Measurements from ENCODE around the gene CPNE7.

CPNE7 gene

DNA sequence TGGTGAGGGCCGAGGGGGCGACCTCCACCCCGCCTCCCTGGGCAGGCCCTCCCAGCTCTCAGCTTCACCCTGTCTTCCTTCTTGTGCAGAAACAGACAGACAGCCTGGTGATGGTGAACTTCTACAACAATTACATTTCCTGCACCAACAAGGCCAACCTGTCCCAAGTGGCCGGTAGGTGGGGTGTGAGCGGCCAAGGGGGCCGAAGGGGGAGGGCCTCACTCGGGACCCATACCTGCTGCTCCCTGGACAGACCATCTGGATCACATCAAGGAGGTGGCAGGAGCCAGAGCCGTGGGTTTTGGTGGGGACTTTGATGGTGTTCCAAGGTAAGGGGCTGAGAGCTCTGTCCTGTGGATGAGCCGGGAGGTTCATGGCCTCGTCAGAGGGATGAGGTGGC is 61.8 kb downstream of the CPNE7 start:
- H3K9me3 Mint-ChIP-seq, result peaks cover 0 to 1% of the 10 kb centered on the region in 2 donors
- peaks cover 6 to 16% of the 10 kb centered on the region in 2 donors for H3K4me1 Mint-ChIP-seq
- no peak for DNase-seq
- H3K27me3 Mint-ChIP-seq, result peaks cover 0 to 10% of the 10 kb centered on the region in 2 donors
- H3K36me3 Mint-ChIP-seq, result no peaks in the 10 kb centered on the region
- no peak overlapping the region for H3K27ac Mint-ChIP-seq
- no peak for ATAC-seq (replicated peaks)
- H3K4me3 Mint-ChIP-seq, result no peak overlapping the region

DNA sequence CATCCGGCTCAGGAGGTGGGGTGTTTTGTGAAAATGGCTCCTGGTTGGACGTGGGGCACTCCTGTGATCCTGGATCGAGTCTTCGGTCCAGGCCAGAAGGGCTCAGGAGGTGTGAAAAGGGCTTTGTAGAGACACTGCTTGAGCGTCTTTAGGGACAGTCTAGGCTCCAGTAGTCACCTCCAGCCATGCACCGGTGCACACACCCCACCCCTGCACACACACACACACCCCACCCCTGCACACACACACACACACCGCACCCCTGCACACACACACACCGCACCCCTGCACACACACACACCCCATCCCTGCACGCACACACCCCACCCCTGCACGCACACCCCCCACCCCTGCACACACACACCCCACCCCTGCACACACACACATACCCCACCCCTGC is 62.9 kb downstream of the CPNE7 start:
- Mint-ChIP-seq H3K4me1 (peaks cover 6 to 16% of the 10 kb centered on the region in 2 donors), H3K27ac (no peak overlapping the region), H3K27me3 (peaks cover 0 to 9% of the 10 kb centered on the region in 2 donors), H3K4me3 (no peak overlapping the region), H3K36me3 (peaks cover 2% of the 10 kb centered on the region in 2 donors), H3K9me3 (peaks cover 0 to 1% of the 10 kb centered on the region in 2 donors)
- DNase-seq, result no peak
- no peak for ATAC-seq (replicated peaks)

DNA sequence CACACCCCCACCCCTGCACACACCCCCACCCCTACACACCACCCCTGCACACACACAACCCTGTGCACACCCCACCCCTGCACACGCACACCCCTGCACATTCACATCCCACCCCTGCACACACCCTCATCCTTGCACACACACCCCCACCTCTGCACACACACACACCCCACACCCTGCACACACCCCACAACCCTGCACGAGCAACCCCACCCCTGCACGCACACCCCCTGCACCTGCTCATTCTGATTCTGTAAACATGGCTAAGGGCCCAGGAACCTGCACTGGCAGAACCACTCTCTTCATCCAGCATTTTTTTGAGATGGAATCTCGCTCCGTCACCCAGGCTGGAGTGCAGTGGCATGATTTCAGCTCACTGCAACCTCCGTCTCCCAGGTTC is 63.8 kb downstream of the CPNE7 start:
- DNase-seq, result no peak
- H3K4me1 Mint-ChIP-seq, result peaks cover 6 to 16% of the 10 kb centered on the region in 2 donors
- ATAC-seq (replicated peaks), result no peak
- H3K36me3 Mint-ChIP-seq, result peaks cover 2 to 6% of the 10 kb centered on the region in 2 donors
- no peak overlapping the region for H3K4me3 Mint-ChIP-seq
- peaks cover 0 to 1% of the 10 kb centered on the region in 2 donors for H3K9me3 Mint-ChIP-seq
- peaks cover 0 to 6% of the 10 kb centered on the region in 2 donors for H3K27me3 Mint-ChIP-seq
- H3K27ac Mint-ChIP-seq, result no peak overlapping the region

DNA sequence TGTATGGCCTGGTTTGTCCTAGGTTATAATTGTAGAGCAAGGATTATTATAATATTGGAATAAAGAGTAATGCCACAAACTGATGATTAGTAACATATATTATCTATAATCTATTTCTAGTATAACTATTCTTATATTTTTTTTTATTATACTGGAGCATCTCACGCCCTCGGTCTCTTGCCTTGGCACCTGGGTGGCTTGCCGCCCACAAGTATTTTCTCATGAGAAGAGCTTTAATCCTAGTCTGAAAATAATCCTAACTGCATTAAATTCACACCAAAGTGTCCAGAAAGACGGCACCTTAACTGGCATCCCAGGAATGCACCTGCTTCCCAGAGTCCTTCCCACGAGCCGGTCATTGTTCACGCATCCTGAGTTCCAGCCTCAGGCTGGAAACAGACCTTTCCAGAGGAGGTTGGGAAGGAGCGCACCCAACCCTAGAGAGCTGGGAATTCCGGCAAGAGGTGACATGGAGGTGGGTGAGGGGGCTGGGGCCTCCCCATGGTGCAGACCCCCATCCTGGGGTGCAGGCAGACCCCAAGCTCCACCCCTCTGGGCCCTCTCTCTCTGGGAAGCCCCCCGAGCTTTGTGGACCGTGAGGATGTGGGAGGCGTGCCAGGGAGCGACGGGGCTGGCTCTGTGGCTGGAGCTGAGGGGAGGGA is 66.0 kb downstream of the CPNE7 start:
- DNase-seq, result no peak
- no peaks in the 10 kb centered on the region for H3K27me3 Mint-ChIP-seq
- no peak for ATAC-seq (replicated peaks)
- H3K36me3 Mint-ChIP-seq, result peaks cover 16 to 21% of the 10 kb centered on the region in 2 donors
- peak overlapping the region in 1 of 2 donors; percentile 76 for H3K4me3 Mint-ChIP-seq
- H3K27ac Mint-ChIP-seq, result no peak overlapping the region
- no peaks in the 10 kb centered on the region for H3K9me3 Mint-ChIP-seq
- peaks cover 6 to 16% of the 10 kb centered on the region in 2 donors for H3K4me1 Mint-ChIP-seq

DNA sequence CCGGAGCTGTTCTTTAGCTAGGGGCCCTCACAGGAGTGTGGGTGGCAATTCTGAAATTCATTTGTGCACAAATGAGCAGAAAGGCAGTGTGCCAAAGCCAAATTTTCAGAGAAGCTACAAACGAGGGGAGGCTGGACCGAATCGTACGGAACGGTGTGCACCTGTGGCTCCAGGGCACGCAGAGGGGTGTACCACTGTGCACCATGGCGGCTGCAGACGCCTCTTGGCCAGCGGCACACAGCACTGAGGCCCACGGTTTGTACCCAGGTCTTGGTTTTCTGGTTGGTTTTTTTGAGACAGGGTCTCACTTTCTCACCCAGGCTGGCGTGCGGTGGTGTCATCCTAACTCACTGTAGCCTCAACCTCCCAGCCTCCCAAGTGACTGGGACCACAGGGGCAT is 67.0 kb downstream of the CPNE7 start:
- H3K9me3 Mint-ChIP-seq, result no peaks in the 10 kb centered on the region
- no peaks in the 10 kb centered on the region for H3K27me3 Mint-ChIP-seq
- ATAC-seq (replicated peaks) (no peak), DNase-seq (no peak)
- no peak overlapping the region for H3K27ac Mint-ChIP-seq
- H3K36me3 Mint-ChIP-seq, result peaks cover 21 to 27% of the 10 kb centered on the region in 2 donors
- H3K4me1 Mint-ChIP-seq, result peaks cover 6 to 16% of the 10 kb centered on the region in 2 donors
- no peak overlapping the region for H3K4me3 Mint-ChIP-seq

DNA sequence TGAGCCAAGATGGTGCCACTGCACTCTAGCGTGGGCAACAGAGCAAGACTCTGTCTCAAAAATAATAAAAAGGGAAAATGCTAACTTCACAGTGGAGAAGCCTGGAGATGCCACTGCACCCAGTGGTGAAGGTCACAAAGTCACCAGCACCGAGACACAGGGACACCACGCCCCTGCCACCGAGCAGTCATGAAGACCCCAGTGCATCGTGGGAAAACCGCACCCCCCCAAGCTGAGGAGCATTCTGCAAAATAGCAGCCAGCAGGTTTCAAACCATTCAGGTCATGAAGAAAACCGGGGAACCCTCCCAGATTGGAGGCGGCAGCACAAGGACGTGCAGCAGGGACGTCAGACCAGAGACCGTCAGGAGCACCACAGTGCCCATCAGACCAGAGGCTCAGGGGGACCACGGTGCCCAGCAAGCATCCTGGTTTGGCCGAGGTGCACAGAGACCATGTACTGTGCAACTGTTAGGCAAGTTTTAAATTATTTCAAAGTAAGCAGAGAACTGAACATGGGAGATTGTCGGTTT is 68.3 kb downstream of the CPNE7 start:
- Mint-ChIP-seq H3K27me3 (no peaks in the 10 kb centered on the region), H3K36me3 (peaks cover 26 to 33% of the 10 kb centered on the region in 2 donors), H3K9me3 (no peaks in the 10 kb centered on the region), H3K27ac (peak overlapping the region; percentile 3), H3K4me1 (peaks cover 6 to 16% of the 10 kb centered on the region in 2 donors), H3K4me3 (no peak overlapping the region)
- DNase-seq, result no peak
- ATAC-seq (replicated peaks), result no peak

DNA sequence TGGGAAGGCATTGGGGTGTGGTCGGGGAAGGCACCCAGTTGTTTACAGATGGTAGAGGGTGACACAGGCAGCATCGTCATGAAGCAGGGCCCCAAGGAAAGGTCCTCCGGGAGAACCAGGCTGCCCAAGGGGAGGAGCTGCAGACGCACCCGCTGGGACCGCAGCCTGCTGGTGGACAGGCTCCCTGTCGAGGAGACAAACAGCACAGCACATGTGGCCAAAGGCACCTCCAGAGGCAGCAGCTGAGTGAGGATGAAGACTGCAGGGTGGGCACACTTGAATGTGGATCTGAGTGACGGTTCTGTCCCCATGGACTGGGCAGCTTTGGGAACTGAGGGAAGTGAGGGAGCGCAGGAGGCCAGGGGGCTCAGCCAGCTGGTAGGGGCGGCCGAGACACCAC is 69.6 kb downstream of the CPNE7 start:
- ATAC-seq (replicated peaks) (no peak), DNase-seq (no peak)
- H3K4me1 Mint-ChIP-seq, result peaks cover 6 to 16% of the 10 kb centered on the region in 2 donors
- no peak overlapping the region for H3K4me3 Mint-ChIP-seq
- H3K36me3 Mint-ChIP-seq, result peaks cover 32 to 41% of the 10 kb centered on the region in 2 donors
- no peak overlapping the region for H3K27ac Mint-ChIP-seq
- no peaks in the 10 kb centered on the region for H3K9me3 Mint-ChIP-seq
- H3K27me3 Mint-ChIP-seq, result no peaks in the 10 kb centered on the region

DNA sequence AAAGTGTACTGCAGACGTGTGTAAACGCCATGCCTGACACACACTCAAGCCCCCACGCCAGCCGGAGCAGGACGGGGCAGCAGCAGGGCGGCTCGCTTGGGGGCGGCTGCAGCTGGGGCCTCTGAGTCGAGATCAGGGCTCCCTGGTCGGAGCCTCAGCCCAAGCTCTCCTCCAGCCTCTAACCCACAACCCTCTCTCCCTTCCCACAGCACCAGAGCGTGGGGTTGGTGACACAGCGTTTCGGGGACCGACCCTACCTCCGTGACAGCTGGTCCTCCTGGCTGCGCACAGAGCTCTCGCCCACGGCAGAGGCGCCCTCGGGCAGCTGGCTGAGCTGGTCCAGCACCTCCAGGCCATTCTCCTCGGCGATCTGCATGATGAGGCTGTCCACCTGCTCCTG is 70.7 kb downstream of the CPNE7 start:
- Mint-ChIP-seq H3K9me3 (no peaks in the 10 kb centered on the region), H3K27ac (peak overlapping the region; percentile 85), H3K36me3 (peaks cover 36 to 49% of the 10 kb centered on the region in 2 donors), H3K4me3 (no peak overlapping the region), H3K27me3 (no peaks in the 10 kb centered on the region), H3K4me1 (peaks cover 0 to 4% of the 10 kb centered on the region in 2 donors)
- ATAC-seq (replicated peaks) (no peak), DNase-seq (no peak)

Data from stimulated activated naive B cell treated with anti-CD40 and anti-IgM and Interleukin-4, amounts not matched to agents 10 μg/mL and 1 μg/mL and 100 μg/mL, for 72 hours (primary cell).